Stimulated activated CD8-positive, alpha-beta memory T cell treated with anti-CD3 and anti-CD28 coated beads, Interleukin-7, amount 100 ng/mL, for 48 hours (primary cell): ENCODE results near the gene CDAN1.

Source experiments
- DNase-seq, 2 donors: peaks; one replicate each; pipeline ENCODE4 v3.0.0-alpha.2; 2020; ENCODE audit warnings: low read depth in 1 of 2; ENCODE audit errors: extremely low read depth in 1 of 2

The CDAN1 gene

GRCh38 chr15:42734076-42734672 lies 2.8 kb downstream of the CDAN1 start:
- DNase-seq = no peak

DNA sequence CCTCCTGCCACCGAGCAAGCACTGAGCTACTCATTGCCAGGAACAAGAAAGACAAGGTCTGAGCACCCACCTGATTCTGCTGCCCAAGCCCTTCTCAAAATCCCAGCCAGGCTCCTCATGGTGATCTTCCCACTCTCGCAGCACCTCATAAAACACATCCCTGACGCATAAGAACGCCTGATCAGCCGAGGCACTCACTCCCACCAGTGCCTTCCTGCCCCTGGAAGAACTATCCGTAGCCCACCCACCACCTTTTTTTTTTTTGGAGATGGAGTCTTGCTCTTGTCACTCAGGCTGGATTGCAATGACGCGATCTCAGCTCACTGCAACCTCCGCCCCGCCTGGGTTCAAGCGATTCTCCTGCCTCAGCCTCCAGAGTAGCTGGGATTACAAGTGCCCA lies 3.9 kb downstream of the CDAN1 start:
- DNase-seq = no peak

DNA sequence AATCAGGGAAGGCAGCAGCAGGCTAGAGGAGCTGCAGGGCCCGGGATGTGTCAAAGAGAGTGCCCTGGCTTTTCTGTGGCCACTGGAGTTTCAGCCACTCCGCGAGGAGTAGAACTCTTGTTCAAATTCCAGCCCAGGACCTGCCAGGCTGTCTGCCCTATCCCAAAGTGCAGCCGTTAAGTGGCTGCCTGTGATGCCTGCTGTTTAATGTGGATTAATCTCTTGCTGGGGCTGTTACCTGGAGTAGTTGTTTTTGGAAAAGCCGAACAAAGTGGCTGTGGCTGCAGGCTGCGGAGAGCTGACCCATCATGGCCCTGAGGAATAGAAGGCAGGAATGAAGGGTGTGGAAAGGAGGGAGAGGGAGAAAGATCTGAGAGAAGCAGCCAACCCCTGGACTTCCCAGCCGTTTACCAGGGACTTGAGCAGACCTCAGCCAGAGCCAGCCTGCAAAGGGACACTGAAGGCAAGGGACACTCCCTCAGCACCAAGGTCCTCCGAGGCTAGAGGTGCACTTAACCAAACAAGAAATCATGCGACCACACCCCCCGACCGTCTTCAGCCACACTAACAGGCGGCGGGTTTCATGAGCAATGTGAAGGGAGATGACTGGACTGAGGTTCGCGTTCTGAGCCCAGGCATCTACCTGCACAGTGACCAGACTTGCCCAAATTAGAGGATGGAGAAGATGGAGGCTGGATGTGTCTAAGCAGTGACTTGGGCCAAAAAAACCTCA lies 4.7 kb downstream of the CDAN1 start:
- no peak for DNase-seq

DNA sequence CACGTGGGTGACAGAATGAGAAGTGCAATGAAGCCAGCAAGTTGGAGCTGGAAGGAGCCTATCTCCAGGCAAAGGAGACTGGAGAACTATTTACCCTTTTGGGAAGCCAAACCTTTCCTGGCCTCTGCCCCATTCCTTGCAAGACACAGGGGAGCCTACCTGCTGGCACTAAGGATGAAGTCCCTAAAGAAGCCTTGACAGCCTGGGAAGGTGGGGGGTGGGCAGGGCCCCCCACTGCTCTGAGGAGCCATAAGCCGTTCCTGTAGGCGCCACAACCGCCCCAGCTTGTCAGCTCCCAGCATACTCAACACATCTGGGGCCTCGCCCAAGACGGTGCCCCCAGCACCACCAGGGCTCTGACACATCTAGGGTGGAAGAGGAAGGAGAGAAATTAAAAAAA lies 5.5 kb downstream of the CDAN1 start:
- DNase-seq = no peak

DNA sequence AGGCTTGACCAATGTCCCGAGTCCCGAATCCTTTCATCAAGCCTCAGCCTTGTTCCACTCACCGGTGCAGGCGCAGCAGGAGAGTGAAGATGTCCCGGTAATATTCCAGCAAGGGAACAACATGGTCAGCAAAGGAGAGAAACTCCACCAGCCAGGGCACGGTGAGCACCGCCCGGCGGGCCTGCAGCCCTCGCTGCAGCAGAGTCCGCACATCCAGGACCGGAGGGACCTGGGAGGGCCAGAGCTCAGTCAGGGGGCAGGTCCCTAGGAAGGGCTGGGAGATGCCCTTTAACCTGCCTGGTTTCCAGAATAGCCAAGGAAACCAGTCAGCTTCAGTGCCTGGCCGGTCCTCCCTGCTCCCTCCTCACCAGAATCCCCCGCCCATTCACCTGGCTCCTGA lies 6.4 kb downstream of the CDAN1 start:
- no peak for DNase-seq

DNA sequence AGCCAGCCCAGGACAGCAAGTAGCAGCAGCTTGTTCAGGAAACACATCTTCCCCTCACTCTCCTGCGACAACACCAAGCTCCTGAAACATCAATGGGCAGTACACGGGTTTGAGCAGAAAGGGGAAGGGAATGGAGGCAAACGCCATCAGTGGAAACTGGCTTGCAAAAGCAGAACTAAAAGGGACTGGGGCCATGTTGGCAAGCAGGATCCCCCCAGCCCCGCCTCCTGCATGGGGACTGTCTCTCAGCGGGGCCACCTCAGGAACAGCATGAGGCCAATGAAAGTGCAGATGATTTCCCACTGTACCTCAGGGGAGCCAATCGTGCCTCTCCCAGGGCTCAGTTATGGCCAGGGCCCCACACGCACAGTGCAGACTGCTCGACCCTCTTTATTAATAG lies 6.8 kb downstream of the CDAN1 start:
- DNase-seq = no peak

GRCh38 chr15:42729409-42729808 lies 7.5 kb downstream of the CDAN1 start:
- no peak for DNase-seq

DNA sequence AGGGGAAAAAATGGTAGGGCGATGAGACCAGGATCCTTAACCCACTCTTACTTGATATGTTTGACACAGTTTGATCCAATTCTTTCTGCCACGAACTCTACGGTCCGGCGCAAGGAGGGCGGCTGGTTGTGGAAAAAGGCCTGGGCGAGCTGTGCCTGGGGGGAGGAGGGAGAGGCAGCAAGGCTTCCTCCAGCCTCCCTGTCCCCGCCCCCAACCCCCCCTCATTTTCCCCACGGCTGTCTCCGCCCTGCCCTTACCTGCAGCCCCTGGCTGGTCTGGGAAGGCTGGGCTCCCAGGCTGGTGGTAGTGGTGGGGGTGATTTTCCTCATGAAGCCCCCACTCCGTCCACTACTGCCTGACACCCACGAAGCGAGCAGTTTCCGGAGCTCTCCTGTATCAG lies 8.0 kb downstream of the CDAN1 start:
- DNase-seq = no peak

GRCh38 chr15:42728560-42728959 lies 8.4 kb downstream of the CDAN1 start:
- no peak for DNase-seq

DNA sequence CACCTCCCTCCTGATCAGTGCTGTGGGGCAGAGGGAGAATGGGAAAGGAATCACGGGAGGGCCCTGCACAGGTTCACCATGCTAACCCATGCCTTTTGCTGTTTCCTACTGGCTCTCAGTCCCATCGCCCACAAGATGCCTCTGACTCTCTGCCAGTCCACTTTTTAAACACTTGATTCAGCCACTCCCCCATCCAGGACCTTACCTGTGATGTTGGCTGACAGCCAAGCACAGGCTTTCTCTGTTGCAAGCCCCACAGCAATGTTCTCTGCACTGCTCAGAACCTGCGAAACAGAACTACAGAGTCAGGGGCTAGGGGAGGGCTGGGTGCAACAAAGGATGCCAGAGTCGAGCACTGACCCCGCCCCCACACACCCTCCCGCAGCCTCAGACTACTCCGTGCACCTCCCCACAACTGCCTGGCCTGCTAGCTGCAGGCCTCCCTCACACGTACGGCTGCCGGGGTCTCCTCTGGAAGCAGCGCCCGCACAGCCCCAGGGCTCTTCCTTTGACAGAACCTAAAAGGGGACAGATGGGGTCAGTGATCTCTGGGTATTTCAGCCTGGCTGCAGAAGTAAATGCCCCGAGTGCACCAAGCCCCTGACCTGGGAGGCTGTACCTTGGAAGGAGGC lies 9.1 kb downstream of the CDAN1 start:
- no peak for DNase-seq

DNA sequence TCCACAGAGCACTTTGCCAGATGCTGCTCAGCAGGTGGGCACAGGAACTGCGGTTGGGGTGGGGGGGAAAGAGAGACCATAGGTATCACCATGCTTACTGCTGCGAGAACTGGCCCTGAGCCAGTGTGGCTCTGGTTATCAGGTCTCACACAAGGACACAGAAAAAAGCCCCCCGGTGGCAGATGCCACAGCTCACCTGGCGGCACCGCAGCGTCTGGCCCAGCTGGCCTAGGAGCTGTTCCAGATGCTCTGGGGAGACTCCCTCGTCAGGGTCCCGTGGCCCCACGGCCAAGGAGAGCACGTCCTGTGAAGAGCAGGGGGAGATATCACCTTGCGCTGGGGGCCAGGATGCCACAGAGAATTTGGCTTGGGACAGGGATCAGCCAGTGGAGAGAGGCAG lies 10.8 kb downstream of the CDAN1 start:
- no peak for DNase-seq

GRCh38 chr15:42725331-42725903 lies 11.5 kb downstream of the CDAN1 start:
- DNase-seq = no peak

DNA sequence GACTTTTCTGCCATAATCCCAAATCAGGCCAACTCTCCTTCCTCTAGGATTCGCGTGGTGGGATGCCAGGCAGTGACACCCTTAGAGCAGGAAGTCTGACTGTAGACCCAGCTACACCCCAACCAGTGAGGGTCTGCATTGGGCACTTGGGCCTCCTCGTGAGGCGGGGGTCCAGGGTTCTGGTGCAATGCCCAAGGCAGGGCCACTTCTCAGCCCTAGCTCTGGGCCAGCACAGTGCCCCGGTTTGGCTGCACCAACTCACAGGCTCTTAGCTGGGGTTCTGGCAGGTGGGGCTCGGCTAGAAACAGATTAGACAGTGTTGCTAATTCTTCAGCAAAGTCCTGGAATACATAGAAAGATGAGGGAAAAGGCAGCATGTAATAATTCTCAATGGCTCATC lies 12.7 kb downstream of the CDAN1 start:
- DNase-seq = no peak

DNA sequence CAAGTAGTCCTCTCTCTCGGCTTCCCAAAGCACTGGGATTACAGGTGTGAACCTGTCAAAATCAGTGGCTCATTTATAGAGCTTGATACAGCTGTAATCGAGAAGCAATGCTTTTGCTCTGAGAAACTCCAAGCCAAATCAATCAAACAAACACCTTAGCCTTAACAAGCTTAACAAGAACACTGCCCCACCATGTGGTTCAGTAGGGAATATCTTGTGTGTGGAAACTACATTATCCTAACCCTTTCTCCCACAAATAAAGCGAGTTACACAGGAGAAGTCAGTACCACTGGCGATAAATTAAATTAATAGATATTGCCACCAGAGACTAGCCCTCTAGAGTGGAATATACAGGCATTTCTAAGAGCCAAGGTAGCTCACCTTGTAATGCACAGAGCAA lies 13.9 kb downstream of the CDAN1 start:
- no peak for DNase-seq

DNA sequence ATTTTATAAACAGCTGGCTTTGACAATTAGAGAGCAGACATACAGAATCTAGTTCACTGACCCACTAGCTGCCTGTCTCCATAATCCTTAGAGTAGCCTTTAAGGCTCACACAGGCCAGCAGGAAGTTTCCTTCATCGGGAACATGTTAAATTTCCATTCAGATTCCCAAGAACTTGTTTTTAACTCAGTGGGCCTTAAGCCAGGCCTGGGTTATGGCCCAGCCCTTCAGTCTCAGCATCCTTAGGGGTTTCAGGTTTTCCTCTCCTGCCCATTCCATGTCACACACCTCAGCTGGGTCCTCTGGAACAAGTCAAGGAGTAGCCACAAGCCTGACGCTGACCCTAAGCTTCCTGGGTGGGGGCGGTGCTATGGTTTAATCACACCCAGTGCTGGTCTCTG lies 15.0 kb downstream of the CDAN1 start:
- DNase-seq = no peak

DNA sequence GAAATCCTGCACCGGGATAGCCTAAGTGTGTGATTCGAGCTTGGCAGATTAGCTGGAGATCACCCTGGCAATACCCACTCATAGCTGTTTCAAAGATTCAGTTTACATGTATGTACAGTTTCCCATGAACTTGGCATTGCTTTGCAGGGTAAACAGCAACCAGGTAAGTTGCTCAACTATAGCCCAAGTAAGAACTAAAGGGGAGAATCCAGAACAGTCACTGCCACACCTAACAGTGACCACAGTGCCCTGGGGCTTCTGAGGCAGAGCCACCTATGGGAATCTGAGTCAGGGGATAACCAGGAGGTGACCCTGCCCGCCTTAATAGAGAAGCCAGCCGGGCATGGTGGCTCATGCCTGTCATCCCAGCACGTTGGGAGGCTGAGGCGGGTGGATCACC lies 15.9 kb downstream of the CDAN1 start:
- no peak for DNase-seq

DNA sequence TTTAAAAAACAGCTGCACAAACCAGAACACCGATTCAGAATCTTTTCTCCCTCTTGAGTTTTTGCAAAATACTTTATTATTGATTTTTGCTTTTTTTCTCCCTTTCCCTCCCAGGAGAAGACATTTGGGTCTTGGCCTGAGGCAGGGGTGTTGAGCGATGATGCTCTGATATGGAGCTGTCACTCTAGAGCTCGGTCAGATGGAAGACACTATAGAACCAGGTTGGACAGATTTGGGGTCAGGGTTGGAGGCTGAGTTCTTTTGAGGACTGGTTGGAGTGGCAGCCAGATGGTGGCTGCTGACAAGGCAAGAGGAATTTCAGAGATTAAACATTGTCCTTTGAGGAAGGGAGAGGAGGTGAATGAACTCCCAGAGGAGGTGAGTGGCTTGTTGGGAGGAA lies 16.9 kb downstream of the CDAN1 start:
- DNase-seq = no peak

- no peak for DNase-seq
These were observed 17.9 kb downstream of the CDAN1 start for GRCh38 chr15:42719043-42719442.

GRCh38 chr15:42716626-42717025 lies 20.3 kb downstream of the CDAN1 start:
- no peak for DNase-seq

GRCh38 chr15:42716125-42716524 lies 20.8 kb downstream of the CDAN1 start:
- DNase-seq = no peak

DNA sequence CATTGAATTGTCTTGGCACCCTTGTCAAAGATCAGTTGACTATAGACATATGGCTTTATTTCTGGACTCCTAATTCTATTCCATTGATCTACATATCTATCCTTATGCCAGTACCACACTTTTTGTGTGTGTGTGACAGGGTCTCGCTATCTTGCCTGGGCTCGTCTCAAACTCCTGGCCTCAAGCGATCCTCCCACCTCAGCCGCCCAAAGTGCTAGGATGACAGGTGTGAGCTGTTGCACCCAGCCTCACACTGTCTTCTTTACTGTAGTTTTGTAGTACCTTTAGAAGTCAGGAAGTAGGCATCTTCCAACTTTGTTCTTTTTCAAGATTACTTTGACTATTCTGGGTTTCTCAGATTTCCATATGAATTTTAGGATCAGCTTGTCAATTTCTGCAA lies 24.3 kb downstream of the CDAN1 start:
- DNase-seq = no peak

- DNase-seq = no peak
These were observed 25.2 kb downstream of the CDAN1 start for GRCh38 chr15:42711746-42712145.
